ENCODE measurements around the gene ABCD3.

- TF ChIP-seq, protein P1, sequence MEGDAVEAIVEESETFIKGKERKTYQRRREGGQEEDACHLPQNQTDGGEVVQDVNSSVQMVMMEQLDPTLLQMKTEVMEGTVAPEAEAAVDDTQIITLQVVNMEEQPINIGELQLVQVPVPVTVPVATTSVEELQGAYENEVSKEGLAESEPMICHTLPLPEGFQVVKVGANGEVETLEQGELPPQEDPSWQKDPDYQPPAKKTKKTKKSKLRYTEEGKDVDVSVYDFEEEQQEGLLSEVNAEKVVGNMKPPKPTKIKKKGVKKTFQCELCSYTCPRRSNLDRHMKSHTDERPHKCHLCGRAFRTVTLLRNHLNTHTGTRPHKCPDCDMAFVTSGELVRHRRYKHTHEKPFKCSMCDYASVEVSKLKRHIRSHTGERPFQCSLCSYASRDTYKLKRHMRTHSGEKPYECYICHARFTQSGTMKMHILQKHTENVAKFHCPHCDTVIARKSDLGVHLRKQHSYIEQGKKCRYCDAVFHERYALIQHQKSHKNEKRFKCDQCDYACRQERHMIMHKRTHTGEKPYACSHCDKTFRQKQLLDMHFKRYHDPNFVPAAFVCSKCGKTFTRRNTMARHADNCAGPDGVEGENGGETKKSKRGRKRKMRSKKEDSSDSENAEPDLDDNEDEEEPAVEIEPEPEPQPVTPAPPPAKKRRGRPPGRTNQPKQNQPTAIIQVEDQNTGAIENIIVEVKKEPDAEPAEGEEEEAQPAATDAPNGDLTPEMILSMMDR (IDR thresholded peaks at IDR 0.05; ENCODE audit: low read length) = no peak
- TF ChIP-seq EZH2phosphoT487 (IDR thresholded peaks at IDR 0.05; ENCODE audit: low read length) (no peak), EZH2 (optimal IDR thresholded peaks at IDR 0.05; ENCODE audit: low read depth, low read length) (no peak)
Observed at GRCh38 chr1:94522304-94522703, 104.1 kb downstream of the ABCD3 start.

Measured in MM.1S (cell line).